NB4 (cell line): Measurements from ENCODE around the gene ASB10.

Source experiments
- CTCF ChIP-seq: IDR thresholded peaks from one replicate; pipeline ENCODE4 v1.5.1; 2012; ENCODE audit warnings: low read depth, low read length
- MYC ChIP-seq: IDR thresholded peaks from 2 replicates; pipeline ENCODE4 v1.6.1; 2011; ENCODE audit warnings: low read depth, low read length
- POLR2A ChIP-seq: IDR thresholded peaks from 2 replicates; pipeline ENCODE4 v1.6.1; 2011; ENCODE audit warnings: mild to moderate bottlenecking; ENCODE audit not compliant: insufficient read length; ENCODE audit errors: extremely low read depth
- TF ChIP-seq, protein P1 (sequence below): IDR thresholded peaks from 2 replicates; pipeline ENCODE4 v1.6.1; 2011; ENCODE audit warnings: low read depth, low read length

- TF ChIP-seq CTCF = no peak
- TF ChIP-seq, protein P1, sequence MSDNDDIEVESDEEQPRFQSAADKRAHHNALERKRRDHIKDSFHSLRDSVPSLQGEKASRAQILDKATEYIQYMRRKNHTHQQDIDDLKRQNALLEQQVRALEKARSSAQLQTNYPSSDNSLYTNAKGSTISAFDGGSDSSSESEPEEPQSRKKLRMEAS = no peak
- no peak for TF ChIP-seq POLR2A
- TF ChIP-seq MYC = no peak
Observed at GRCh38 chr7:151175047-151175792, 11.8 kb downstream of the ASB10 start.
